ENCODE data around the gene TSPAN18.

TSPAN18 gene

DNA sequence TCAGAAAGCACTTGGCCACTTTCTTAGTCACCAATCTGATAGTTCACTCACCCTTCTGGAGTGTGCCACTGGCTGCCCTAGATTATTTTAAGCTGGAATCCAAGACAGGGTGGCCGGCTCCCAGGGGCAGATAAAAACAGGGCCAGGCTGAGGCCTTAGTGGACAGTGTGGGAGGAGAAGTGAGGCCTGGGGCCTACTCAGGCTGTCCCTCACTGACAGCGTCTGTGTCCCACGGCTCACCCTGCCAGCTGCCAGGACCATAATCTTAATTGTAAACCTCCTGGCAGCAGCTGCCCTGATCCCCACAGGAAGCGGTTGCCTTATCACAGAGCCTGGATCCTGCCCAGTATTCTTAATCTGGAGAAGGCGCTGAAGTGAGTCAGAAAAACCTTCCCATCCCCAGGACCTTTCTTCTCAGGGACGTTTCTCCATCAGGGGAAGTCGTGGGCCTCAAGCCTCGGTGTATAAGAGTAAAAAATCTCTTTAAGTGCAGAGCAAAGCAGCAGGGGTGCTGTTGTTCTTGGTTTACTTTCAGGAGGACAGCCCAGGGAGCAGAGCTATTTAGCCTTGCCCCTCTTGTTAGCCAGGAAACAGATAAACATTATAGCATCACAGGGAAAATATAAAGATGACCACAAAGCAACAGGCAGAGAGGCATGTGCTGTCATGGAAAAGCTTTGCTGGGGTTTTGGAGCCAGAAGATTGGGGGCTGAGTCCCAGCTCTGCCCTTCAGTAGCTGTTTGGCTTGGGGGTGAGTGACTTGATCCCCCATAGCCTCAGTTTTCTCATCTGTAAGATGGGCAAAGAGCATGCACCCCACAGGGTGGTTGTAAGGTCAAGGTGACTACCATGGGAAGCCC is 39.6 kb downstream of the TSPAN18 start:
- H3K4me3 ChIP-seq (ENCODE audit: insufficient read depth, low read depth, low read length, poor library complexity, severe bottlenecking), result no peak overlapping the region
- DNase-seq, result no peak
- H3K9me3 ChIP-seq (ENCODE audit: control insufficient read depth, low read length), result no peaks in the 10 kb centered on the region
- H3K27me3 ChIP-seq (replicated peaks; ENCODE audit: control insufficient read depth, insufficient read depth, low read length, poor library complexity, severe bottlenecking), result no peaks in the 10 kb centered on the region
- H3K27ac ChIP-seq (ENCODE audit: insufficient read depth, low read length, poor library complexity, severe bottlenecking), result no peak overlapping the region
- H3K4me1 ChIP-seq (ENCODE audit: control insufficient read depth, insufficient read depth, low read length, poor library complexity, severe bottlenecking), result no peaks in the 10 kb centered on the region
- peaks cover 46% of the 10 kb centered on the region for H3K36me3 ChIP-seq (ENCODE audit: control insufficient read depth, insufficient read depth, low read length)

DNA sequence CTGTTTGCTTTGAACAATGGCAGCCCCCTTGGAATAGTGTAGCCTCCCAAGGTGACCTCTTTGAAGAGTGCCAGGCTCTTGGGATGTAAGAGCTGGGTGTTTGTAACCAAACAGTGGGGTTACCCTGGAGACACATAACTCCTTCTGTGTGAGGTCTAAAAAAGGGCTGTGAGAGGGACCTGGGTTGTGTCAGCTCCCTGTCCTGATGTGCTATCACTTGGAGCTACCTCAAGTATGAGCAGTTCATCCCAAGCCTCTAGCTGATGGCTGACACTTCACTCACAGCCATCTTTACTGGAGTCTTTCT is 40.2 kb downstream of the TSPAN18 start:
- no peaks in the 10 kb centered on the region for H3K4me1 ChIP-seq (ENCODE audit: control insufficient read depth, insufficient read depth, low read length, poor library complexity, severe bottlenecking)
- DNase-seq, result no peak

DNA sequence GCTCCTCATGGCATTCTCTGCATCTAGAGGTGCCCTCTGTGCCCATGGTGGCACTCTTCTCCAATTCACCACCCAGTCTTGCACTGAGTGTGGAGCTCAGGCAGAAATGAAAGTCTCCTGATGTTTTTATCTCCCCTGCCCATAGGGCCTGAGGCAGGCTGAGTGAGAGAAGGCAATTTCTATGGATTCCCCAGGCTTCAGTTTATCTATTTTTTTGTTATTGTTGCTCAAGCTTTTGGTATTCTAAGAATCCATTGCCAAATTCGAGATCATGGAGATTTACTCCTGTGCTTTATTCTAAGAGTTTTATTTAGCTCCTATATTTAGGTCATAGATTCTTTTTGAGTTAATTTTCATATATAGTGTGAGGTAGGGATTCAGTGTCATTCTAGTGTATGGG is 40.7 kb downstream of the TSPAN18 start:
- no peak overlapping the region for H3K27ac ChIP-seq (ENCODE audit: insufficient read depth, low read length, poor library complexity, severe bottlenecking)
- H3K9me3 ChIP-seq (ENCODE audit: control insufficient read depth, low read length), result no peaks in the 10 kb centered on the region
- H3K4me1 ChIP-seq (ENCODE audit: control insufficient read depth, insufficient read depth, low read length, poor library complexity, severe bottlenecking), result no peaks in the 10 kb centered on the region
- no peak for DNase-seq
- H3K36me3 ChIP-seq (ENCODE audit: control insufficient read depth, insufficient read depth, low read length), result peaks cover 49% of the 10 kb centered on the region
- H3K27me3 ChIP-seq (replicated peaks; ENCODE audit: control insufficient read depth, insufficient read depth, low read length, poor library complexity, severe bottlenecking), result no peaks in the 10 kb centered on the region
- H3K4me3 ChIP-seq (ENCODE audit: insufficient read depth, low read depth, low read length, poor library complexity, severe bottlenecking), result no peak overlapping the region

More for the DNA sequence above, 40.2 kb downstream of the TSPAN18 start:
- Histone ChIP-seq H3K27me3 (replicated peaks; ENCODE audit: control insufficient read depth, insufficient read depth, low read length, poor library complexity, severe bottlenecking) (no peaks in the 10 kb centered on the region), H3K9me3 (ENCODE audit: control insufficient read depth, low read length) (no peaks in the 10 kb centered on the region), H3K4me3 (ENCODE audit: insufficient read depth, low read depth, low read length, poor library complexity, severe bottlenecking) (no peak overlapping the region), H3K36me3 (ENCODE audit: control insufficient read depth, insufficient read depth, low read length) (peaks cover 47% of the 10 kb centered on the region), H3K27ac (ENCODE audit: insufficient read depth, low read length, poor library complexity, severe bottlenecking) (no peak overlapping the region)

DNA sequence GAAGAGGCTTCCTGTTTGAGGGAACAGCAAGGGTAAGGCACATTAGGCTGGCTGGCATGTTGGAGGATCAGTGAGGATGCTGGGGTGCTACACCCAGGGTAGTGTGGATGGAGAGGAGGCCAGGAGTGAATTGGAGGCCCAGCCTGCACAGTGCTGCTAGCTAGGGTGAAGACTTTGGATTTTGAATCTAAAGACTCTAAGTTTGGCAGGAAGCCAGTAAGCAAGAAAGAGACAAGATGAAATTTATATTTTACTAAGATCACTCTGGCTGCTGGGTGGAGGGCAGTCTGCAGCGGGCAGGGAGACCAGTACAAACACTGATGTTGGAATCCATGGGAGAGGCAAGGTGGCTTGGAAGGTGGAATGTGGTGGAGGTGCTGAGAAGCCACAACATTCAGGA is 43.6 kb downstream of the TSPAN18 start:
- no peak for DNase-seq
- no peaks in the 10 kb centered on the region for H3K9me3 ChIP-seq (ENCODE audit: control insufficient read depth, low read length)
- no peaks in the 10 kb centered on the region for H3K27me3 ChIP-seq (replicated peaks; ENCODE audit: control insufficient read depth, insufficient read depth, low read length, poor library complexity, severe bottlenecking)
- H3K4me1 ChIP-seq (ENCODE audit: control insufficient read depth, insufficient read depth, low read length, poor library complexity, severe bottlenecking), result no peaks in the 10 kb centered on the region
- H3K36me3 ChIP-seq (ENCODE audit: control insufficient read depth, insufficient read depth, low read length), result peaks cover 33% of the 10 kb centered on the region
- H3K4me3 ChIP-seq (ENCODE audit: insufficient read depth, low read depth, low read length, poor library complexity, severe bottlenecking), result no peak overlapping the region
- no peak overlapping the region for H3K27ac ChIP-seq (ENCODE audit: insufficient read depth, low read length, poor library complexity, severe bottlenecking)

DNA sequence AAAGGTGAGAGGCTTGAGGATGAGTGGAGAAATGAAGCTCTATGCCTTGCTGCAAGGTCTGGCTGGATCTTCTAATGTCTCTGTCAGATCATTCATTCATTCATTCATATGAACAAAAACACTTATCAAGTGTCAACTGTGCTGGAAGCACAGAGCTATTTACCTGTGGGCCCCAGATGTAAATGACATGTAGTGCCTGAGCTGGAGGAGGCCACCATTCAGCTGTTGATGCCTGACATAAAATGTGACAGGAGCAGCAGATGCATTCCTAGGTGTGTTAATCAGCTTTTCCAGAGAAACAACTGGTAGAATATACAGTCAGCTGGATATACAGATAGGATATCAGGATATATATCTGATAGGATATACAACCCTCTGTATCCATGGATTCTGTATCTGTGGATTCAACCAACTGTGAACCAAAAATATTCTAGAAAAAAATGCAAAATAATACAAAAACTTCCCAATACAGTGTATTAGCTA is 44.5 kb downstream of the TSPAN18 start:
- H3K4me1 ChIP-seq (ENCODE audit: control insufficient read depth, insufficient read depth, low read length, poor library complexity, severe bottlenecking), result no peaks in the 10 kb centered on the region
- no peak for DNase-seq

DNA sequence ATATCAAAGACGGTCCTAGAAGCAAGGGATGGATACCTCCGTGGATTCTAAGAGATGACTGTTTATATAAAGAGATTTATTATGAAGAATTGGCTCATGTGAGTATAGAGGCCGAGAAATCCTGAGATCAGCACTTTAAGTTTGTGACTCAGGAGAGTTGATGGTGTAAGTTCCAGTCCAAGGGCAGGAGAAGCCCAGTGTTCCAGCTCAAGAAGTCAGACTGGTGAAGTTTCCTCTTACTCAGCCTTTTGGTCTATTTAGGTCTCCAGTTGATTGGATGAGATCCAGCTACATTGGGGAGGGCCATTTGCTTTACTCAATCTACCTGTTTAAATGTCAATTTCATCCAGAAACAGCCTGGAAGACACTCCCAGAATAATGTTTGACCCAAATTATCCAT is 45.1 kb downstream of the TSPAN18 start:
- no peaks in the 10 kb centered on the region for H3K9me3 ChIP-seq (ENCODE audit: control insufficient read depth, low read length)

More for the DNA sequence above, 44.5 kb downstream of the TSPAN18 start:
- H3K36me3 ChIP-seq (ENCODE audit: control insufficient read depth, insufficient read depth, low read length), result peaks cover 24% of the 10 kb centered on the region
- H3K27me3 ChIP-seq (replicated peaks; ENCODE audit: control insufficient read depth, insufficient read depth, low read length, poor library complexity, severe bottlenecking), result no peaks in the 10 kb centered on the region
- H3K27ac ChIP-seq (ENCODE audit: insufficient read depth, low read length, poor library complexity, severe bottlenecking), result no peak overlapping the region
- no peaks in the 10 kb centered on the region for H3K9me3 ChIP-seq (ENCODE audit: control insufficient read depth, low read length)
- no peak overlapping the region for H3K4me3 ChIP-seq (ENCODE audit: insufficient read depth, low read depth, low read length, poor library complexity, severe bottlenecking)

DNA sequence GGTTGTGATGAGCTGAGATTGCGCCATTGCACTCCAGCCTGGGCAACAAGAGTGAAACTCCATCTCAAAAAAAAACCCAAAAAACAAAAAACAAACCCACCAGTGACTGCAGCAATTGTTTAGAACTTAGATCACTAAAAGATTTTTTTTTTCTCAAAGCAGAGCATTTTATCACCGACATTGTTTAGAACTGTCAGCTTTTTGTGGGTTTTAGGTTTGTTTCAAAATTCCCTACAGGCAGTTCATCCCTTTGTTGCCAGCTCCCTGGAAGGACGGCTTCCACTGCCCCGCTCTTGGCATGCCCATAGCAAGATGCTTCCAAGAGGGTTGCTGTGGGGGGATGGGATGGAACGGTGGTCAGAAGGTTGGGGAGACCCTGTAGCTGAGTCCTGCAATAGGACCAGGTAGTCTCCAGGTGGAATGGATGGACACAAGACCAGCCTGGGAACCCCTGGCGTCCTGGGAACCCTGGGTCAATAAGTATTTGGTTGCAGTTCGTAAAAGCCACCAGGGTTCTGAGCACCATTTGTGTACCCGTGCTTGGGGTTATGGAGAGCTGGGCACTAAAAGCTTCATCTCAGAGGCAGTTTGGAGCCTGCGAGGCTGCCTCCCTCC is 46.7 kb downstream of the TSPAN18 start:
- peaks cover 5% of the 10 kb centered on the region for H3K4me1 ChIP-seq (ENCODE audit: control insufficient read depth, insufficient read depth, low read length, poor library complexity, severe bottlenecking)
- H3K27me3 ChIP-seq (replicated peaks; ENCODE audit: control insufficient read depth, insufficient read depth, low read length, poor library complexity, severe bottlenecking), result no peaks in the 10 kb centered on the region
- peaks cover 7% of the 10 kb centered on the region for H3K36me3 ChIP-seq (ENCODE audit: control insufficient read depth, insufficient read depth, low read length)
- H3K27ac ChIP-seq (ENCODE audit: insufficient read depth, low read length, poor library complexity, severe bottlenecking), result no peak overlapping the region
- no peak overlapping the region for H3K4me3 ChIP-seq (ENCODE audit: insufficient read depth, low read depth, low read length, poor library complexity, severe bottlenecking)
- no peak for DNase-seq
- no peaks in the 10 kb centered on the region for H3K9me3 ChIP-seq (ENCODE audit: control insufficient read depth, low read length)

More for the DNA sequence above, 45.1 kb downstream of the TSPAN18 start:
- no peak for DNase-seq
- Histone ChIP-seq H3K36me3 (ENCODE audit: control insufficient read depth, insufficient read depth, low read length) (peaks cover 19% of the 10 kb centered on the region), H3K4me1 (ENCODE audit: control insufficient read depth, insufficient read depth, low read length, poor library complexity, severe bottlenecking) (no peaks in the 10 kb centered on the region), H3K27me3 (replicated peaks; ENCODE audit: control insufficient read depth, insufficient read depth, low read length, poor library complexity, severe bottlenecking) (no peaks in the 10 kb centered on the region), H3K4me3 (ENCODE audit: insufficient read depth, low read depth, low read length, poor library complexity, severe bottlenecking) (no peak overlapping the region), H3K27ac (ENCODE audit: insufficient read depth, low read length, poor library complexity, severe bottlenecking) (no peak overlapping the region)

DNA sequence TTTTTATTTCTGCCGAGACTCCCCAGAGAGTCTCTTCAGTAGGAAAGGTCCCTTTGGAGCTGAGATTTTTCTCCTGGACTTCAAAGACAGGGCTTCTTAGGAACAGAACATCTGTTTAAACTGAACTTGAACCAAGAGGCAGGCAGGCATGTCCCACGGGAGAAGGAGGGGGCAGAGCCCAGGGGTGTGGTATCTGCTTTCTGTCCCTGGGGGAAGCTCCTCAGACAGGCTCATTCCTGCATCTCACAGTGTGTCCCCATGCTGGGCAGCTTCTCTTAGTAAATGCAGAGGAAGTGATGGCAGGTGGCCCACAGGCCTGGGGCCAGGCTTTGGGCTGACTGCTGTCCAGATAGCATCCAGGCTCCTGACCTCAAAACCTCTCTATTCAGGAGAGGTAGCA is 47.3 kb downstream of the TSPAN18 start:
- no peak for DNase-seq
- peaks cover 7% of the 10 kb centered on the region for H3K36me3 ChIP-seq (ENCODE audit: control insufficient read depth, insufficient read depth, low read length)
- peaks cover 5% of the 10 kb centered on the region for H3K4me1 ChIP-seq (ENCODE audit: control insufficient read depth, insufficient read depth, low read length, poor library complexity, severe bottlenecking)
- no peak overlapping the region for H3K4me3 ChIP-seq (ENCODE audit: insufficient read depth, low read depth, low read length, poor library complexity, severe bottlenecking)
- H3K27me3 ChIP-seq (replicated peaks; ENCODE audit: control insufficient read depth, insufficient read depth, low read length, poor library complexity, severe bottlenecking), result no peaks in the 10 kb centered on the region
- no peak overlapping the region for H3K27ac ChIP-seq (ENCODE audit: insufficient read depth, low read length, poor library complexity, severe bottlenecking)
- no peaks in the 10 kb centered on the region for H3K9me3 ChIP-seq (ENCODE audit: control insufficient read depth, low read length)

DNA sequence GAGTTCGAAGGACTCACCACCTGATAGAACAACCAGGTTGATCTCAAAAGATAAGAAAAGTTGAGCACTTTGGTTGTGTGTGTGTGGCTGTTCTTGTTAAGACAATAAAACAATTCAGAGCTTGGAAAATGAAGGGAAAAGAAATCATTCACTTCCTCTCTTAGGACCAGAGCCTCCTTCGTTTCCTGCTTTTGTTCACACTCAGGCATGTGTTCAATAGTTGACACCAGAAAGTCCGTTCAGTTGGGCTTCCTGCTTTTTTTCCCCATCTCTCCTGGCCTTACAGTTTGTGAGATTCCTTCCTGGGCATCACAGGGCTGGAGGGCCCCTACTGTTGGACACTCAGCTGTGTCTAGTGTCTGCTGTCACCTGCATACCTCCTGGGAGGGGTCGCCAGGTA is 48.0 kb downstream of the TSPAN18 start:
- H3K4me3 ChIP-seq (ENCODE audit: insufficient read depth, low read depth, low read length, poor library complexity, severe bottlenecking), result no peak overlapping the region
- H3K36me3 ChIP-seq (ENCODE audit: control insufficient read depth, insufficient read depth, low read length), result peaks cover 7% of the 10 kb centered on the region
- no peaks in the 10 kb centered on the region for H3K27me3 ChIP-seq (replicated peaks; ENCODE audit: control insufficient read depth, insufficient read depth, low read length, poor library complexity, severe bottlenecking)
- no peak for DNase-seq
- H3K9me3 ChIP-seq (ENCODE audit: control insufficient read depth, low read length), result no peaks in the 10 kb centered on the region
- H3K4me1 ChIP-seq (ENCODE audit: control insufficient read depth, insufficient read depth, low read length, poor library complexity, severe bottlenecking), result peaks cover 5% of the 10 kb centered on the region
- no peak overlapping the region for H3K27ac ChIP-seq (ENCODE audit: insufficient read depth, low read length, poor library complexity, severe bottlenecking)

DNA sequence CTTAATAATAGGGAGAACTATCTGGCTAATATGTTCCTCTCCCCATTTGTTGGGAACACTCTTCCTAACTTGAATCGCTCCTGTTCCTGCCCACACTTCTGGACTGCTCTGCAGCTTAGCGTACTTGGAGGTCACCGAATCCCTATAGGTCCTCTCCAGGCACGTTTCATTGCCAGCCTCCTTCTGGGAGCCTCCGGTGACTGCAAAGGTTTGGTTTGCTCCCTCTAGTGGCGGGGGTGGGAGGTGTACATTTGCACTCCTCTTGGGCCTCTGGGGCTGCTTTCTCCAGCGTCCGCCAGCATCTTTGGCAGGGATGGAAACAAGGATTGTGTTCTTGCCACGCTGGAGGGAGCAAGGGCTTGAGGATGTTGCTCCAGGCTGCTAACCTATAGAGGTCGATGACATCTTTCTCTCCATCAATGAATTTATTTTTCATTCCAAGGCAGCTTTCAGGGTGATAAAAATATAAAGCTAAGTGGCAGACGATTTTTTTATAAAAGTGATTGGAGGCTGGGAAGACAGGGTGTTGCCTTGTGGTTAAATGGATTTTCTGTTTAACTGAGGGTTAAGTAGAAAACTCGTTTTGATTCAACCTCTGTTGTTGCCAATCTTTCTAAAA is 48.7 kb downstream of the TSPAN18 start:
- Histone ChIP-seq H3K36me3 (ENCODE audit: control insufficient read depth, insufficient read depth, low read length) (peaks cover 7% of the 10 kb centered on the region), H3K27me3 (replicated peaks; ENCODE audit: control insufficient read depth, insufficient read depth, low read length, poor library complexity, severe bottlenecking) (no peaks in the 10 kb centered on the region), H3K9me3 (ENCODE audit: control insufficient read depth, low read length) (no peaks in the 10 kb centered on the region), H3K27ac (ENCODE audit: insufficient read depth, low read length, poor library complexity, severe bottlenecking) (no peak overlapping the region), H3K4me3 (ENCODE audit: insufficient read depth, low read depth, low read length, poor library complexity, severe bottlenecking) (no peak overlapping the region), H3K4me1 (ENCODE audit: control insufficient read depth, insufficient read depth, low read length, poor library complexity, severe bottlenecking) (peaks cover 5% of the 10 kb centered on the region)
- peak; percentile 24 to 48 (median 35) for DNase-seq

Measured in effector memory CD4-positive, alpha-beta T cell (primary cell).